Fibroblast of lung (primary cell): ENCODE data around the gene KLHL34. TPM values are rescaled to one million over a fixed set of nuclear protein-coding genes. Genes with fewer than 3 reads are reported as not detected.

Source experiments
- DNase-seq, 2 donors: peaks; one replicate each; pipeline versions ENCODE4 v3.0.0 to v3.0.0-alpha.2; 2010; ENCODE audit warnings: low read depth in 2 of 2
- H2AFZ ChIP-seq: 2 replicates; pipeline ENCODE4 v1.5.1; 2012; ENCODE audit warnings: low read length, control low read depth, inconsistent platforms
- H3K27ac ChIP-seq: 2 replicates; pipeline ENCODE4 v1.5.1; 2011; ENCODE audit warnings: low read length, control low read depth; ENCODE audit not compliant: insufficient read depth
- H3K27me3 ChIP-seq: 2 replicates; pipeline ENCODE4 v1.5.1; 2011; ENCODE audit warnings: mild to moderate bottlenecking, low read length; ENCODE audit not compliant: control insufficient read depth, insufficient read depth
- H3K36me3 ChIP-seq: 2 replicates; pipeline ENCODE4 v1.5.1; 2011; ENCODE audit warnings: low read length; ENCODE audit not compliant: control insufficient read depth, insufficient read depth
- H3K4me1 ChIP-seq: 2 replicates; pipeline ENCODE4 v1.5.1; 2011; ENCODE audit warnings: low read length; ENCODE audit not compliant: control insufficient read depth, insufficient read depth; ENCODE audit errors: extremely low read depth
- H3K4me2 ChIP-seq: 2 replicates; pipeline ENCODE4 v1.5.1; 2011; ENCODE audit warnings: low read length, control low read depth; ENCODE audit not compliant: insufficient read depth; ENCODE audit errors: extremely low read depth
- H3K4me3 ChIP-seq, 4 experiments: fragments of 200-600 bp in 1 of 4; sonication (generic) in 1 of 4; replicated peaks in 1 of 4; 2 replicates each; pipeline ENCODE4 v1.5.1; 2011 to 2016; ENCODE audit warnings: low read length in 4 of 4, low read depth in 3 of 4, mild to moderate bottlenecking in 3 of 4, control low read depth in 2 of 4, inconsistent platforms in 1 of 4, mixed read lengths in 1 of 4; ENCODE audit not compliant: insufficient read depth in 1 of 4; ENCODE audit errors: control extremely low read depth in 1 of 4
- H3K79me2 ChIP-seq: 2 replicates; pipeline ENCODE4 v1.5.1; 2012; ENCODE audit warnings: mild to moderate bottlenecking, low read length, inconsistent platforms; ENCODE audit not compliant: control insufficient read depth, insufficient read depth
- H3K9ac ChIP-seq: 2 replicates; pipeline ENCODE4 v1.5.1; 2011; ENCODE audit warnings: mild to moderate bottlenecking, low read length, control low read depth; ENCODE audit not compliant: insufficient read depth
- H3K9me3 ChIP-seq: 2 replicates; pipeline ENCODE4 v1.5.1; 2012; ENCODE audit warnings: low read depth, low read length; ENCODE audit not compliant: control insufficient read depth, insufficient read depth
- H4K20me1 ChIP-seq: 2 replicates; pipeline ENCODE4 v1.5.1; 2011; ENCODE audit warnings: low read length; ENCODE audit not compliant: control insufficient read depth, insufficient read depth; ENCODE audit errors: extremely low read depth
- CTCF ChIP-seq, 2 donors: IDR thresholded peaks in 1 of 2; conservative IDR thresholded peaks in 1 of 2; 1 replicate in 1 of 2; 2 replicates in 1 of 2; pipeline ENCODE4 v1.5.1; 2011 to 2012; ENCODE audit warnings: low read length in 2 of 2, control low read depth in 1 of 2, inconsistent platforms in 1 of 2, low read depth in 1 of 2, mild to moderate bottlenecking in 1 of 2
- EZH2 ChIP-seq: IDR thresholded peaks from 2 replicates; pipeline ENCODE4 v1.5.1; 2012; ENCODE audit warnings: low read length, control low read depth, mild to moderate bottlenecking; ENCODE audit errors: missing control alignments
- polyA plus RNA-seq, 2 donors: library from polyadenylated mRNA; depleted of rRNA in 1 of 2; stranded (reverse) in 1 of 2; unstranded in 1 of 2; fragments of >200 nt; gene quantifications; 2 replicates each; pipeline ENCODE4 v1.2.1, GENCODE V29; 2011 to 2012; ENCODE audit warnings: missing spikeins in 1 of 2
- total RNA-seq: library from RNA; depleted of rRNA; stranded (reverse); fragments of >200 nt; gene quantifications from 2 replicates; pipeline ENCODE4 v1.2.1, GENCODE V29; 2014

The KLHL34 gene
- total and polyA plus RNA-seq, 2 donors (not counting 1 experiment from before 2014, with no cell fraction given), result 0.17 TPM; not detected in 1

GRCh38 chrX:21639775-21640174 is 18.4 kb downstream of the KLHL34 start:
- TF ChIP-seq CTCF (conservative IDR thresholded peaks at IDR 0.05 in 1 of 2, IDR thresholded peaks at IDR 0.05 in 1 of 2; ENCODE audit: low read depth in 1 of 2, low read length in 2 of 2), result no peak
- no peak for TF ChIP-seq EZH2

GRCh38 chrX:21638311-21638710 is 19.8 kb downstream of the KLHL34 start:
- peak; percentile 19 to 67 for DNase-seq
- H3K4me1 ChIP-seq, result no peaks in the 10 kb centered on the region
- H3K9me3 ChIP-seq, result no peaks in the 10 kb centered on the region
- H2AFZ ChIP-seq, result no peak overlapping the region
- H3K27ac ChIP-seq, result no peak overlapping the region
- no peaks in the 10 kb centered on the region for H3K27me3 ChIP-seq
- no peaks in the 10 kb centered on the region for H4K20me1 ChIP-seq
- no peak overlapping the region for H3K4me3 ChIP-seq
- no peak for TF ChIP-seq CTCF (conservative IDR thresholded peaks at IDR 0.05 in 1 of 2, IDR thresholded peaks at IDR 0.05 in 1 of 2; ENCODE audit: low read depth in 1 of 2, low read length in 2 of 2)
- TF ChIP-seq EZH2, result no peak
- no peak overlapping the region for H3K4me2 ChIP-seq
- H3K79me2 ChIP-seq, result no peaks in the 10 kb centered on the region
- H3K9ac ChIP-seq, result no peak overlapping the region
- no peaks in the 10 kb centered on the region for H3K36me3 ChIP-seq

More at GRCh38 chrX:21639775-21640174, 18.4 kb downstream of the KLHL34 start:
- no peak overlapping the region for H3K4me2 ChIP-seq
- no peak overlapping the region for H3K27ac ChIP-seq
- H2AFZ ChIP-seq, result no peak overlapping the region
- no peaks in the 10 kb centered on the region for H3K9me3 ChIP-seq
- H3K79me2 ChIP-seq, result no peaks in the 10 kb centered on the region
- no peak overlapping the region for H3K4me3 ChIP-seq
- no peak overlapping the region for H3K9ac ChIP-seq
- H3K27me3 ChIP-seq, result no peaks in the 10 kb centered on the region
- DNase-seq, result no peak
- no peaks in the 10 kb centered on the region for H3K36me3 ChIP-seq
- H4K20me1 ChIP-seq, result no peaks in the 10 kb centered on the region
- H3K4me1 ChIP-seq, result no peaks in the 10 kb centered on the region

- no peaks in the 10 kb centered on the region for H3K27me3 ChIP-seq
- no peak for TF ChIP-seq CTCF (conservative IDR thresholded peaks at IDR 0.05 in 1 of 2, IDR thresholded peaks at IDR 0.05 in 1 of 2; ENCODE audit: low read depth in 1 of 2, low read length in 2 of 2)
- TF ChIP-seq EZH2, result no peak
- H3K4me1 ChIP-seq, result no peaks in the 10 kb centered on the region
- H3K4me2 ChIP-seq, result no peak overlapping the region
- no peaks in the 10 kb centered on the region for H3K36me3 ChIP-seq
- H3K79me2 ChIP-seq, result no peaks in the 10 kb centered on the region
- H2AFZ ChIP-seq, result no peak overlapping the region
- H3K9me3 ChIP-seq, result no peaks in the 10 kb centered on the region
- no peak overlapping the region for H3K27ac ChIP-seq
- DNase-seq, result peak; percentile 0 to 30
- H4K20me1 ChIP-seq, result no peaks in the 10 kb centered on the region
- H3K9ac ChIP-seq, result no peak overlapping the region
- H3K4me3 ChIP-seq, result no peak overlapping the region
These were observed 26.1 kb downstream of the KLHL34 start for GRCh38 chrX:21632027-21632426.
